Endothelial cell of umbilical vein (primary cell): ENCODE measurements around the gene ARPC1A.

Source experiments
- EZH2 ChIP-seq: IDR thresholded peaks from 2 replicates; pipeline ENCODE4 v1.6.1; 2012; ENCODE audit warnings: borderline replicate concordance, low read depth, mild to moderate bottlenecking, moderate library complexity, low read length, inconsistent platforms; ENCODE audit not compliant: severe bottlenecking
- GATA2 ChIP-seq: IDR thresholded peaks from 2 replicates; pipeline ENCODE4 v1.7.0; 2011; ENCODE audit warnings: low read depth, mild to moderate bottlenecking, moderate library complexity, mixed read lengths, low read length; ENCODE audit not compliant: insufficient read length, insufficient read depth
- MYC ChIP-seq: IDR thresholded peaks from one replicate; pipeline ENCODE4 v1.6.1; 2011; ENCODE audit warnings: mild to moderate bottlenecking, low read depth, low read length
- POLR2A ChIP-seq: IDR thresholded peaks from 2 replicates; pipeline ENCODE4 v1.6.1; 2012; ENCODE audit warnings: low read depth, mild to moderate bottlenecking, control low read depth, low read length
- POLR2AphosphoS5 ChIP-seq: IDR thresholded peaks from 2 replicates; pipeline ENCODE4 v1.6.1; 2012; ENCODE audit warnings: low read depth, mild to moderate bottlenecking, control low read depth, low read length, moderate library complexity; ENCODE audit not compliant: insufficient read depth
- TF ChIP-seq, protein P1 (sequence below), 2 donors: IDR thresholded peaks; 1 replicate in 1 of 2; 2 replicates in 1 of 2; pipeline ENCODE4 v1.5.1; 2011; ENCODE audit warnings: low read length in 2 of 2, mild to moderate bottlenecking in 2 of 2, moderate library complexity in 2 of 2, control low read depth in 1 of 2, inconsistent platforms in 1 of 2, low read depth in 1 of 2; ENCODE audit not compliant: insufficient read depth in 1 of 2; ENCODE audit errors: extremely low read depth in 1 of 2

DNA sequence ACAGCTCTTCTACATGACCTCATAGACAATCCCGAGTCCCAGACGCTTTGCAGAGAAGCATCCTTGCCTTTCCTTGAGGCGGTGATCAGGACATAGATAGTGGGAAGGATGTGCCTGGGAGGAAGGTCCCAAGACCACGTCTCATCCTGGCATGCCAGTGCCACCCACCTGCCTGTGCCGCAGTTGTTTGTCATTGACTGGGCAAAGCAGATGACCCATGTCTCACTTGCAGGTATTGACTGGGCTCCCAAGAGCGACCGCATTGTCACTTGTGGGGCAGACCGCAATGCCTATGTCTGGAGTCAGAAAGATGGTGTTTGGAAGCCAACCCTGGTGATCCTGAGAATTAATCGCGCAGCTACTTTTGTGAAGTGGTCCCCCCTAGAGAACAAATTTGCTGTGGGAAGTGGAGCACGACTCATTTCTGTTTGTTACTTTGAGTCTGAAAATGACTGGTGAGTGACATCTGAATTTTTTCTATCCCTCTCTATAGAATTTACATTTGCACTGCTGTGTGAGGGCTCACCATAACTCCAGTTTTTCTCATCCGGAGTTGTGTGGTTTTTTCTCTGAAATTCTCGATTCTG lies 18.5 kb downstream of the ARPC1A start:
- TF ChIP-seq, protein P1, sequence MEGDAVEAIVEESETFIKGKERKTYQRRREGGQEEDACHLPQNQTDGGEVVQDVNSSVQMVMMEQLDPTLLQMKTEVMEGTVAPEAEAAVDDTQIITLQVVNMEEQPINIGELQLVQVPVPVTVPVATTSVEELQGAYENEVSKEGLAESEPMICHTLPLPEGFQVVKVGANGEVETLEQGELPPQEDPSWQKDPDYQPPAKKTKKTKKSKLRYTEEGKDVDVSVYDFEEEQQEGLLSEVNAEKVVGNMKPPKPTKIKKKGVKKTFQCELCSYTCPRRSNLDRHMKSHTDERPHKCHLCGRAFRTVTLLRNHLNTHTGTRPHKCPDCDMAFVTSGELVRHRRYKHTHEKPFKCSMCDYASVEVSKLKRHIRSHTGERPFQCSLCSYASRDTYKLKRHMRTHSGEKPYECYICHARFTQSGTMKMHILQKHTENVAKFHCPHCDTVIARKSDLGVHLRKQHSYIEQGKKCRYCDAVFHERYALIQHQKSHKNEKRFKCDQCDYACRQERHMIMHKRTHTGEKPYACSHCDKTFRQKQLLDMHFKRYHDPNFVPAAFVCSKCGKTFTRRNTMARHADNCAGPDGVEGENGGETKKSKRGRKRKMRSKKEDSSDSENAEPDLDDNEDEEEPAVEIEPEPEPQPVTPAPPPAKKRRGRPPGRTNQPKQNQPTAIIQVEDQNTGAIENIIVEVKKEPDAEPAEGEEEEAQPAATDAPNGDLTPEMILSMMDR (IDR thresholded peaks at IDR 0.05; ENCODE audit: extremely low read depth in 1 of 2, insufficient read depth in 1 of 2, low read depth in 1 of 2, low read length in 2 of 2): no peak
- no peak for TF ChIP-seq EZH2
- TF ChIP-seq MYC: no peak
- TF ChIP-seq POLR2A: no peak
- TF ChIP-seq POLR2AphosphoS5: no peak
- TF ChIP-seq GATA2: no peak
